ENCODE measurements around the gene FAM149A. TPM values are rescaled to one million over a fixed set of nuclear protein-coding genes. Genes with fewer than 3 reads are reported as not detected.

FAM149A gene
- total and polyA plus RNA-seq, 2 experiments from 2014 or later = 10.8 to 13.3 TPM

- TF ChIP-seq ZNF462 (CRISPR knock-in tag; IDR thresholded peaks at IDR 0.05) (no peak), CTCF (conservative IDR thresholded peaks at IDR 0.05; ENCODE audit: low read depth in 2 of 2) (no peak)
These were observed 4.7 kb downstream of the FAM149A start (continued) for GRCh38 chr4:186109245-186109644.

- no peak overlapping the region for H2AFZ ChIP-seq
- H3K27me3 Mint-ChIP-seq (ENCODE audit: insufficient read depth, low read depth, poor library complexity) = peaks cover 6% of the 10 kb centered on the region
- H3K4me2 ChIP-seq = peak overlapping the region; percentile 58; the same call in 1 of the 2 replicates
- H3F3A ChIP-seq (replicated peaks; ENCODE audit: low read depth) = 0 out of 2 replicates have a peak, but pooled peaks cover 3% of the 10 kb centered on the region
- H3K4me1 ChIP-seq (ENCODE audit: insufficient read depth) = peaks cover 4% of the 10 kb centered on the region; the same call in 1 of the 2 replicates
- no peak for DNase-seq (ENCODE audit: low spot score)
- H3K9me2 ChIP-seq (ENCODE audit: insufficient read depth) = no peaks in the 10 kb centered on the region
- peaks cover 16% of the 10 kb centered on the region for H3K4me1 Mint-ChIP-seq
- peaks cover 4% of the 10 kb centered on the region; the same call in 1 of the 3 replicates for H3K36me3 Mint-ChIP-seq (ENCODE audit: low read depth)
- H3K27ac Mint-ChIP-seq = no peak overlapping the region
- no peak overlapping the region for H3K27ac ChIP-seq (ENCODE audit: low read depth)
- no peak for ATAC-seq
- 0 out of 2 replicates have a peak, but pooled peaks cover 8% of the 10 kb centered on the region for H3K79me2 ChIP-seq (replicated peaks; ENCODE audit: insufficient read depth)
- no peaks in the 10 kb centered on the region for H4K20me1 ChIP-seq (replicated peaks; ENCODE audit: insufficient read depth)
- no peaks in the 10 kb centered on the region for H3K36me3 ChIP-seq (ENCODE audit: insufficient read depth)
- no peaks in the 10 kb centered on the region for H3K27me3 ChIP-seq (ENCODE audit: insufficient read depth)
- no peak overlapping the region for H3K4me3 ChIP-seq
- H3K4me3 Mint-ChIP-seq = peak overlapping the region; percentile 69; the same call in 1 of the 3 replicates
- peaks cover 3% of the 10 kb centered on the region; the same call in 1 of the 3 replicates for H3K9me3 Mint-ChIP-seq
- TF ChIP-seq CREB1 (CRISPR knock-in tag; IDR thresholded peaks at IDR 0.05; ENCODE audit: low read depth) (no peak), CTCF (conservative IDR thresholded peaks at IDR 0.05; ENCODE audit: low read depth in 2 of 2) (no peak), POLR2AphosphoS5 (IDR thresholded peaks at IDR 0.05; ENCODE audit: low read depth) (no peak), ETS1 (IDR thresholded peaks at IDR 0.05) (no peak), NANOG (IDR thresholded peaks at IDR 0.05; ENCODE audit: borderline replicate concordance) (no peak), EZH2 (IDR thresholded peaks at IDR 0.05; ENCODE audit: low read depth, unreplicated experiment) (no peak), REST (IDR thresholded peaks at IDR 0.05; ENCODE audit: unreplicated experiment) (no peak), ZNF114 (CRISPR knock-in tag; IDR thresholded peaks at IDR 0.05) (no peak), EZH2phosphoT487 (IDR thresholded peaks at IDR 0.05; ENCODE audit: unreplicated experiment) (no peak)
These were observed 12.2 kb downstream of the FAM149A start for GRCh38 chr4:186116697-186117096.
